Measurements from ENCODE around the gene COL6A1.

The COL6A1 gene

DNA sequence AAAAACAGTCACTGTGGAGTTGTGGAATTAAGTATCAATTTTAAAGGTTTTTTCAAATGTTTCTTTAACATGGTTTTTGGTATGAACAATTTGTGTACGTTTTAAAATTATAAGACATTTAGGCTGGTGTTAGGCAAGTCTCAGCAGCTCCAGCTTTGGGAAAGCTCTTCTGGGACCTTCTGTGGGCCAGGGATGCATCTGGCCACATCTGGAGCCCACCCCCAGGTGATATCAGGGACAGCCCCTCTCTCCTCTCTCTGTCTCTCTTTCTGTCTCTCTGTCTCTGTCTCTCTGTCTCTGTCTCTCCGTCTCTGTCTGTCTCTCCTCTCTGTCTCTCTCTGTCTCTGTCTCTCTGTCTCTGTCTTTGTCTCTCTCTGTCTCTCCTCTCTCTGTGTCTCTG is 1.3 kb upstream of the COL6A1 start:
- H3K36me3 Mint-ChIP-seq (ENCODE audit: low read depth): no peaks in the 10 kb centered on the region
- no peaks in the 10 kb centered on the region for H3K9me3 Mint-ChIP-seq
- peaks cover 5% of the 10 kb centered on the region for H3K4me1 Mint-ChIP-seq (ENCODE audit: low read depth)
- peaks cover 30% of the 10 kb centered on the region for H3K27me3 Mint-ChIP-seq (ENCODE audit: low read depth)
- no peak overlapping the region for H3K4me3 Mint-ChIP-seq
- H3K27ac Mint-ChIP-seq: no peak overlapping the region

DNA sequence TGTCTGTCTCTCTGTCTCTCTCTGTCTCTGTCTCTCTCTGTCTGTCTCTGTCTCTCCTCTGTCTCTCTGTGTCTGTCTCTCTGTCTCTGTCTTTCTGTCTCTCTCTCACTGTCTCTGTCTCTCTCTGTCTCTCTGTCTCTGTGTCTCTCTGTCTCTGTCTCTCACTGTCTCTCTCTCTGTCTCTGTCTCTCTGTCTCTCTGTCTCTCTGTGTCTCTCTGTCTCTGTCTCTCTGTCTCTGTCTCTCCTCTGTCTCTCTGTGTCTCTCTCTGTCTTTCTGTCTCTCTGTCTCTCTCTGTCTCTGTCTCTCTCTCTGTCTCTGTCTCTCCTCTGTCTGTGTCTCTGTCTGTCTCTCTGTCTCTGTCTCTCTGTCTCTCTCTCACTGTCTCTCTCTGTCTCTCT is 873 bp upstream of the COL6A1 start:
- no peak overlapping the region for H3K27ac Mint-ChIP-seq
- no peaks in the 10 kb centered on the region for H3K36me3 Mint-ChIP-seq (ENCODE audit: low read depth)
- peaks cover 5% of the 10 kb centered on the region for H3K4me1 Mint-ChIP-seq (ENCODE audit: low read depth)
- no peak overlapping the region for H3K4me3 Mint-ChIP-seq
- no peaks in the 10 kb centered on the region for H3K9me3 Mint-ChIP-seq
- peaks cover 25% of the 10 kb centered on the region for H3K27me3 Mint-ChIP-seq (ENCODE audit: low read depth)

- Mint-ChIP-seq H3K27ac (no peak overlapping the region), H3K9me3 (no peaks in the 10 kb centered on the region), H3K4me3 (peak overlapping the region; percentile 46), H3K36me3 (ENCODE audit: low read depth) (no peaks in the 10 kb centered on the region), H3K4me1 (ENCODE audit: low read depth) (peaks cover 4% of the 10 kb centered on the region), H3K27me3 (ENCODE audit: low read depth) (peaks cover 15% of the 10 kb centered on the region)
These were observed 655 bp downstream of the COL6A1 start for GRCh38 chr21:45982092-45982757.

DNA sequence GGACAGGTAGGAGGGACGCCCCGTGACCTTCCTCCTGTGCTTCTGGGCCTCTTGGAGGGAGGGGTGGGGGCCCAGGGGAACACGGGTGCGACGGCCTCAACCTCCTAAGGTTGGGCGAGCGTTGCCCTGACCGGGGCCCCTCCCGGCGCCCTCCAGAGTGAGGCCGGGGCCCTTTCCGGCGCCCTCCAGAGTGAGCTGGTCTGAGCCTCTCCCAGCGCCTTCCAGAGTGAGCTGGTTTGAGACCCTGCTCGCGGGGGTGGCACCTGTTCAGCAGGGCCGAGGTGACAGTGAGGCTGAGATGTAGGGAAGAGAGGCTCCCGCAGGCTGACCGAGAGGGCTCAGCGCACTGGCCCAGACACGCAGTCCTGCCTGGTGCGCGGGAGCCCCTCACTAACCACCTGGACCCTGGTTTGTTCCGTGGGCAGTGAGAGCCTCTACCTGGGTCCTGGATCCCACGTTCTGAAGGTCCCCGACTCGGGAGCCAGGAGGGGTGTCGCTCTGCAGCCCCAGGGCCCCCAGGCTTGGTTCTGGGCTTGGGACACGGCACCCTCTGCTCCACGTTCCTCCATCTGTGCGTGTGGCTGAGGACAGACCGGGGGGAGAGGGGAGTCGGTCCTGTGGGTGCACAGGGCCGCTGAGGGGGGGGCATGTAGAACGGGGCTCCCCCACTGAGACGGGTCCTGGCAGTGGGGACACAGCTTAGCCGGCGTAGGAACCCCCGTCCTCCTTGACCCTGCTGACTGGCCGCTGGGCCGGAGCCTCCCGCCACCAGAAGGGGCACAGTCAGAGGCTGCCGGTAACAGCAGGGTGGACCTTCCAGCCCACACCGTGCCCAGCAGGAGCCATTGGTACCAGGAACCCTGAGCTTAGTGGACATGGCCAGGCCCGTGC is 1.4 kb downstream of the COL6A1 start:
- H3K36me3 Mint-ChIP-seq (ENCODE audit: low read depth): no peaks in the 10 kb centered on the region
- H3K27me3 Mint-ChIP-seq (ENCODE audit: low read depth): peaks cover 15% of the 10 kb centered on the region

DNA sequence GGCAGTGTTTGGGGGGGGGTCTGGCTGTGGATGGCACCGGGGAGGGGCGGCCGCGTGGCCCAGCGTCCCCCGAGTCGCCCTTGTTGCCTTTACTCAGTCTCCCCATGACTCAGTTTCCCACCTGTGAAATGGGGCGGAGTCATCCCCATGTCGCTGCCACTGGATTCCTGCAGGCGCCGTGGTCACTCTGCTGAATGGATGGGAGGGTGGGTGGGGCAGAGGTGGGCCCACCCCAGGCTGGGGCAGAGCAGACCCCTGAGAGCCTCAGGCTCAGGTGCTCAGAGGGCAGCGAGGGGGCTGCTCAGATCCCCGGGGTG is 2.0 kb downstream of the COL6A1 start:
- H3K9me3 Mint-ChIP-seq: no peaks in the 10 kb centered on the region
- peaks cover 4% of the 10 kb centered on the region for H3K4me1 Mint-ChIP-seq (ENCODE audit: low read depth)
- H3K27me3 Mint-ChIP-seq (ENCODE audit: low read depth): peaks cover 11% of the 10 kb centered on the region
- H3K4me3 Mint-ChIP-seq: no peak overlapping the region
- H3K27ac Mint-ChIP-seq: no peak overlapping the region
- H3K36me3 Mint-ChIP-seq (ENCODE audit: low read depth): no peaks in the 10 kb centered on the region

More for the DNA sequence above, 1.4 kb downstream of the COL6A1 start:
- Mint-ChIP-seq H3K27ac (no peak overlapping the region), H3K4me3 (peak overlapping the region; percentile 46), H3K4me1 (ENCODE audit: low read depth) (peaks cover 4% of the 10 kb centered on the region), H3K9me3 (no peaks in the 10 kb centered on the region)

DNA sequence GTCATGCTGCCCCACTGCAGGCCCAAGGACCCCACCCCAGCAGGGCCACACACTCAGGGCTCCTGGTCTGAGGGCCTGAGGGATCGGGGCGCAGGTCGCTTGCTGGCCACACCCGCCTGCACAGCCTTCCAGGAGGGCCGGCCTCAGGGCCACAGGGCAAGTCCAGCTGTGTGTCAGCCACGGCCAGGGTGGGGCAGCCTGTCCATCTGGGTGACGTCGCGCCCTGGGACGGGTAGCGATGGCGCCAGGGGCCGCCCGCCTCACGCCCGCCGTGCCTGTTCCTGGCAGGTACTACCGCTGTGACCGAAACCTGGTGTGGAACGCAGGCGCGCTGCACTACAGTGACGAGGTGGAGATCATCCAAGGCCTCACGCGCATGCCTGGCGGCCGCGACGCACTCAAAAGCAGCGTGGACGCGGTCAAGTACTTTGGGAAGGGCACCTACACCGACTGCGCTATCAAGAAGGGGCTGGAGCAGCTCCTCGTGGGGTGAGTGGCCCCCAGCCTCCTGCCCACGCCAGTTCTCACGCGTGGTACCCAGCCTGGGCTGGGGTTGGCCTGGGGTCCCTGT is 2.5 kb downstream of the COL6A1 start:
- Mint-ChIP-seq H3K9me3 (no peaks in the 10 kb centered on the region), H3K27me3 (ENCODE audit: low read depth) (peaks cover 9% of the 10 kb centered on the region), H3K27ac (no peak overlapping the region), H3K4me1 (ENCODE audit: low read depth) (peaks cover 4% of the 10 kb centered on the region), H3K36me3 (ENCODE audit: low read depth) (no peaks in the 10 kb centered on the region), H3K4me3 (no peak overlapping the region)

DNA sequence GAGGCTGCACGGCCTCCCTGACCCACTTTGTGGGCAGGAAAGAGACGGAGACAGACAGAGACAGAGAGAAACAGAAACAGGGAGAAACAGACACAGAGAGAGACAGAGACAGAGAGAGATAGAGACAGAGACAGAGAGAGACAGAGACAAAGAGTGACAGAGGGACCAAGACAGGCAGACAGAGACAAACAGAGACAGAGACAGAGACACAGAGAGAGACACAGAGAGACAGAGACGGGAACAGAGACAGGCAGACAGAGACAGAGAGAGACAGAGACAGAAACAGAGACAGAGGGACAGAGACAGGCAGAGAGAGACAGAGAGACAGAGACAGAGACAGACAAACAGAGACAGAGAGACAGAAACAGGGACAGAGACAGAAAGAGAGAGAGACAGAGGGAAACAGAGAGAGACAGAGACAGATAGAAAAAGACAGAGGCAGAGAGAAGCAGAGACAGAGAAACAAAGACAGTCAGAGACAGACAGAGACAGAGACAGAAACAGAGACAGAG is 3.1 kb downstream of the COL6A1 start:
- Mint-ChIP-seq H3K27me3 (ENCODE audit: low read depth) (peaks cover 7% of the 10 kb centered on the region), H3K4me3 (no peak overlapping the region), H3K36me3 (ENCODE audit: low read depth) (no peaks in the 10 kb centered on the region), H3K4me1 (ENCODE audit: low read depth) (peaks cover under 1% of the 10 kb centered on the region), H3K9me3 (no peaks in the 10 kb centered on the region), H3K27ac (no peak overlapping the region)

- Mint-ChIP-seq H3K4me3 (no peak overlapping the region), H3K27ac (no peak overlapping the region), H3K36me3 (ENCODE audit: low read depth) (no peaks in the 10 kb centered on the region), H3K9me3 (no peaks in the 10 kb centered on the region), H3K4me1 (ENCODE audit: low read depth) (no peaks in the 10 kb centered on the region), H3K27me3 (ENCODE audit: low read depth) (peaks cover 4% of the 10 kb centered on the region)
These were observed 4.1 kb downstream of the COL6A1 start for GRCh38 chr21:45985471-45986315.

GRCh38 chr21:45986316-45987051 is 4.9 kb downstream of the COL6A1 start:
- H3K4me1 Mint-ChIP-seq (ENCODE audit: low read depth): no peaks in the 10 kb centered on the region
- H3K4me3 Mint-ChIP-seq: no peak overlapping the region
- no peak overlapping the region for H3K27ac Mint-ChIP-seq
- H3K36me3 Mint-ChIP-seq (ENCODE audit: low read depth): no peaks in the 10 kb centered on the region
- H3K27me3 Mint-ChIP-seq (ENCODE audit: low read depth): peaks cover 4% of the 10 kb centered on the region
- H3K9me3 Mint-ChIP-seq: no peaks in the 10 kb centered on the region

DNA sequence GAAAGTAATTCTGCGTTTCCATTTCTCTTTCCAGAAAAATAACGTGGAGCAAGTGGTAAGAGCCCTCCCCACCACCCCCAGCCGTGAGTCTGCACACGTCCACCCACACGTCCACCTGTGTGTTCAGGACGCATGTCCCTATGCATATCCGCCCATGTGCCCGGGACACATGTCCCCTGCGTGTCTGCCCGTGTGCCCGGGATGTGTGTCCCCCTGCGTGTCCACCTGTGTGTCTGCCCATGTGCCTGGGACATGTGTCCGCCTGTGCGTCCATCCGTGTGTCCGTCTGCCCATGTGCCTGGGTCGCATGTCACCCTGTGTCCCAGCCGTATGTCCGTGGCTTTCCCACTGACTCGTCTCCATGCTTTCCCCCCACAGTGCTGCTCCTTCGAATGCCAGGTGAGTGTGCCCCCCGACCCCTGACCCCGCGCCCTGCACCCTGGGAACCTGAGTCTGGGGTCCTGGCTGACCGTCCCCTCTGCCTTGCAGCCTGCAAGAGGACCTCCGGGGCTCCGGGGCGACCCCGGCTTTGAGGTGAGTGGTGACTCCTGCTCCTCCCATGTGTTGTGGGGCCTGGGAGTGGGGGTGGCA is 5.6 kb downstream of the COL6A1 start:
- H3K4me1 Mint-ChIP-seq (ENCODE audit: low read depth): no peaks in the 10 kb centered on the region
- no peaks in the 10 kb centered on the region for H3K36me3 Mint-ChIP-seq (ENCODE audit: low read depth)
- H3K27me3 Mint-ChIP-seq (ENCODE audit: low read depth): peaks cover 4% of the 10 kb centered on the region
- H3K27ac Mint-ChIP-seq: no peak overlapping the region
- H3K9me3 Mint-ChIP-seq: no peaks in the 10 kb centered on the region
- no peak overlapping the region for H3K4me3 Mint-ChIP-seq

GRCh38 chr21:45988366-45989347 is 7.1 kb downstream of the COL6A1 start:
- Mint-ChIP-seq H3K9me3 (no peaks in the 10 kb centered on the region), H3K27me3 (ENCODE audit: low read depth) (no peaks in the 10 kb centered on the region), H3K36me3 (ENCODE audit: low read depth) (no peaks in the 10 kb centered on the region), H3K4me1 (ENCODE audit: low read depth) (no peaks in the 10 kb centered on the region), H3K4me3 (no peak overlapping the region), H3K27ac (no peak overlapping the region)

GRCh38 chr21:45989355-45990048 is 7.9 kb downstream of the COL6A1 start:
- Mint-ChIP-seq H3K4me1 (ENCODE audit: low read depth) (no peaks in the 10 kb centered on the region), H3K36me3 (ENCODE audit: low read depth) (no peaks in the 10 kb centered on the region), H3K9me3 (no peaks in the 10 kb centered on the region), H3K27me3 (ENCODE audit: low read depth) (no peaks in the 10 kb centered on the region), H3K27ac (no peak overlapping the region), H3K4me3 (no peak overlapping the region)

Measured in T-helper 1 cell treated with Interleukin-12 subunit alpha and Interleukin-12 subunit beta and Interleukin-4 antibody, amounts not matched to agents 30 μg/mL and 1 μg/mL, for 36 hours (primary cell).